Cerebellar nuclear complex (tissue), 1 donor: ENCODE data around the gene NIN.

Experiments
- DNase-seq, 2 experiments: peaks; one replicate each; lab custom pipeline; 2025; lab: John Stamatoyannopoulos, UW

NIN gene

GRCh38 chr14:50792634-50793068 lies 38.3 kb downstream of the NIN start:
- no peak for DNase-seq

DNA sequence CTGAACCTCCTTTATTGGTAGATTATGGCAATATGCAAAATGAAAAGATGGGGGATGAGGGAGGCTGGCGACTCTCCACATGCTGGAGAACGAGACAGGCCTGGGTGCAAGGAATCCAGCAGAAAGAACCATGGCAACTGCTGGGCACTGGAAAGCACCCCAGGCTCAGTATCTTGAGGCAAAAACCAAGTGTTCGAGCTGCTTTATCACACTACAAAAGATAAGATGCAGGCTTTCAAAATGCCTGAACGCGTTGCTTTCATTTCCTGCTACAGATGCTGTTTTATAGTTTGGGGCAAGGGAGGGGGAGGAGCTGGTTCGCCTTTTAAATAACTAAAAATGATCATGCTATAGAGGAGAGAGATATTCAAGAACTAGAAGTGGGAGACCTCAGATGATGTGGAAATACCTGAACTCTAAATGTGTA lies 38.9 kb downstream of the NIN start:
- no peak for DNase-seq

GRCh38 chr14:50791201-50791600 lies 39.8 kb downstream of the NIN start:
- no peak for DNase-seq

- no peak for DNase-seq
Measured at GRCh38 chr14:50790589-50790988, 40.4 kb downstream of the NIN start.

DNA sequence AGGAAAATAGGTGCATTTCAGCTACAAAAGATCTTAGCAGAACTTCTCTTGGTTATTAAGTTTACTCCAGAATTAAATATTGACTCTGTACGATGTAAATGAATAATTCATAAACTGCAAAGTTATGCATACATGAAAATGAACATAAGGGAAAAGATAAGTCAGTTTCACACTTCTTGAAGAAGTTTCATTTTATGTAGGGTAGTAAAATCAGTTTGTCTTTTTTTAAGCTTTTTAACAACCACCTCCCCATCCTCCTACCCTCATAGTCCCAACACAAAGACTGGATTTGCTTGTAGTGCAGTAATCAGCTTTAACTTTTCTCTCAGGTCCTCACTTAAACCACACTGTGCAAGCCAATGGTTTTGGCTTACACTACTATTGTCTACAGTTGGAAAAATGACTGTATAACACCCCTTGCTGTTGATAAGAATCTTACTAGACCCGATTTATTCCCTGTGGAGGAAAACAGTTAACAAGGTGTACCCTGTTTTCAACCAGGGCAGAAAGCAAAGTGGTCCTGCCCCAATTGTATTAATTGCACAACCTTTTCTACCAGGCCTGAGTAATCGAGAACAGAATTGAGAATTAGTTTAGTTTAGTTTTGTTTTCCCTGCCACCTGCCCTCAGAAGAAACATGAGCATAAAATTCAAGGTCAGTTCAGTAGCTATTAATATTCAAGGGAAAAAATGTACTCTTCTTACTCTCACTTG lies 44.1 kb downstream of the NIN start:
- DNase-seq, result no peak

DNA sequence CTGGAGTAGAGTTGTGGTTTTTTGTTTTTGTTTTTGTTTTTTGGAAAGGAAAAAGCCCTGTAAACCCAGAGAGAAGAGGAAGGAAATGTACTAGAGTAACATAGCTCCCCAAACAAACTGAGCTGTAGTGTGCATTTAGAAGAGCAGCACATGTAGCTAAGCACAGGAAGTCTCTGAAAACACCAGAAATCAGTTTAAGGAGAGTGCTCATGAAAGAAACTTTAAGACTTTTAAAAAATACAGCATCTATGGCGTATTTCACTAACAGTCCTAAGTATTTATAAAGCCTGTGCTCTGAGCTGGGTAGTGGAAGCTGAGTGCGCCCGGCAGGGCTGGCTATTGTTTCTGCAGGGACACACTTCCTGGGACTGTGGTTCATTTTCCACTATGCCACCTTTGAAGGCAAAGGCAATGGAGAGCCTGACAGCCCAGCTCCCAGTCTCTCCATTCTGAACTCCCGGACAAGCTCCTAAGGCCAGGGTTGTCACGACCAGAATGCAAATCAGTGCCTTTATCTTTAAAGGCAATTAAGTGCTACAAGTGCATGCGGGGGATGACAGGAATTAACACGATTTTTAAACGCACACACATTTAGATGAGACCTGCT lies 45.4 kb downstream of the NIN start:
- DNase-seq, result no peak

DNA sequence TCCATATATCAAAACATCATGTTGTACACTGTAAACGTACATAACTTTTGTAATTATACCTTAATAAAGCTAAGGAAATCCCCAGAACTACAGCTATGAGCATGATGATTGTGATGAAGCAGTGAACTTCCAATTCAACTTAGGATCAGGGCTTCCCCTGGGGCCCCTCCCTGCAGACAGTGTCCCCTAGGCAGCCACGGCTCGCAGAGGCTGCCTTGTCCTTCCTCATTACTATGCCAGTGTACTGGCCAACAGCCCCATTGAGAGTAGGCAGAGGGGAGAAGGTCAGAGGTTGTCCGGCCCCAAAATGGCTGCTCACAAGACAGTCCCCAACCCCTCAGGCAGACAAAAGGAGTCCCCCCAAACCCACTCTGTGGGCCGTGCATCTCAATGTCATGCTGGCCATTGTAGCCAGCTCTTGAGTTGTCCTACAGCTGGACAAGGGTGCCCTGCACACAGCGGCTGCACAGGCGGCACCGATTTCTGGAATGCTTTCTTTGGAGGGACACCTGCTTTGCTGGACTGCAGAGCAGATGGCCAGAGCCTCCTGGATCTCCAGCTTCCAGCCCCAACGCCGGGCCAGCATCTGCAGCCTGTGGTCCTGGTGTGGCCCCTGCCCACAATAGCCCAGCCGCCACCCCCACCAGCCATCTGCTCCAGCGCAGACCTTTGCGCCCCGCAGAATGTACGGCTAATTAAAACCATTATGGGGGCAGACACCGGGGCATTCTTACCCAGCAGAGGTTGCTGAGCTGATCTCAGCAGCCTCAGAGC lies 46.1 kb downstream of the NIN start:
- no peak for DNase-seq

GRCh38 chr14:50783563-50783962 lies 47.4 kb downstream of the NIN start:
- DNase-seq, result no peak

- DNase-seq, result no peak
Measured at GRCh38 chr14:50780393-50780792, 50.6 kb downstream of the NIN start.

DNA sequence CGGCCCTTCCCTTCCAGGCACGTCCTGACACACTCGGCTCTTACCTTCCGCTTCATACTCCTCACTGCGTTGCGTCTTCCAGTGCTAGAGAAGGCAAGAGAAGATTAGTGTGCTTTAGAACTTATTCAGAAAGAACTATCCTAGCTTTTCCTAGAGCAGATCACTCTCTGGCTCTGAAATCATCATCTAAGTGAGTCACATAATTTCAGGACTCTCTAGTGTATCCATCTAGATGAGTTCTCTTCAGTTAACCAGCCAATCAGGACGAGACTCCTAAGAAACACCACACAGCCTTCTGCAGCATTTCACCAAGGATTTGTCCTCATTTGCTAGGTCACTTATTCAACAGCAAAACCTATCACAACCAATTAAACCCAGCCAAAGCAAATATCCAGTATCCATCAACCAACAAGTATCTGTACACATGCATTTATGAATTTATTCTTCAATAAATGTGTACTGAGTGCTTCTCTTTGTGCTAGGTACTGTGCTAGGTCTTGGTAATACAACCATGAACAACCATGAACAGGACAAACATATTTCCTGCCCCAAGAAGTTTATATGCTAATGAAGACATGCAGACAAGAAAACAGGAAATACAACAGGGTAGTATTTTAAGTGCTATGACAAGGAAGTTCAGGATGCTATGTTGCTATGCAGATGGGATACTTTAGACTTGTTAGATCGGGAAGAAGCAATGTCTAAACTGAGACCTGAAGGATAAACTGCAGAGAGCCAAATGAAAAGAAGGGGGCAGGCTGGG lies 52.1 kb downstream of the NIN start:
- no peak for DNase-seq

DNA sequence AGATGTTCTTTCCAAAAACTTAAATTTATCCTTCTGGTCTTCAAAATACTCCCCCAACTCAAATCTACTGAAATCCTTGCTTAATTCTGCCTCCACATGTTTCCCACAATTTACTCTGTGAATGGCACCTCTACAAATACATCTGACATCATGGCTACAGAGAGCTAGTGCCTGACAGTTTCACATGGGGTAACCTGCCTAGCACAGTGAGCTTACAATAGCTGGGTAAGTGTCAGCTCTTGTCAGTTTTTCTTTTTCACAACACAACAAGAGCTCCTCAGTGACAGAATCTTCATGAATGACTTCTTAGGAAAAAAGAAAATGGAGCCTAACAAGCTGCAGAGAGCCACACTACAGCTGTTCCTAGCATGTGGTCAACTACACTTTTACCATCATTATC lies 54.4 kb downstream of the NIN start:
- DNase-seq, result no peak

GRCh38 chr14:50775357-50775756 lies 55.6 kb downstream of the NIN start:
- no peak for DNase-seq

DNA sequence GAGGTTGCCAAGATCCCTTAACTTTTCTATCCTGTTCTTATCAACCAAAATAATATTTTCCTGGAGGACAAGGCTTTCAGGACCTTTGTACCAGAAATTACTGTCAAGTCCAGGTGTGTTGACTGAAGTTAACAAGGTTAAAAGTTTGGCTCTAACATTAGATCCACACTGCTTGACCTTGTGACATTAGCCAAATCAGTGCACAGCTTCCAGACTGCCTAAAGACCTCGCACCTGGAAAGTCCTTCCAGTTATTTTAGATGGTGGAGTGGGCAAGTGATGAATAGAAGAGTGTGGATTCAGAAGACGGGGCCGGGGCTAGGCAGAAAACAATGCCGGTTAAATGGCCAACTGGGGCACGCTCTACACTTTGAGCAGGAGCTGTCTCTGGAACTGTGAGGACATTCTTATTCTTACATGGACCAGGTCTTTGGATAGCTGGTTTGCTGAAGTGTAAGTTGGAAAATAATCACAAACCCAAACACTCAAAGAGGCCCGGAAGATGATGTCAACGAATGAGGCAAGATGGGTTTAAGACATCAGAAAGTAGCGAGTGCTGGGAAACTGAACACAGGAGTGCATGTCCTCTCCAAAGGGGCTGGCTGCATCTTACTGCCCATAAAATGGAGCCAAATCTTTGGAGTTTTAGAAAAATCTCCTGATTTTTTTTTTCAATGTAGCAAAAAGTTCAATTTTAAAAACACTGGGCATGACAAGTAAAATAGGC lies 56.3 kb downstream of the NIN start:
- DNase-seq, result no peak

DNA sequence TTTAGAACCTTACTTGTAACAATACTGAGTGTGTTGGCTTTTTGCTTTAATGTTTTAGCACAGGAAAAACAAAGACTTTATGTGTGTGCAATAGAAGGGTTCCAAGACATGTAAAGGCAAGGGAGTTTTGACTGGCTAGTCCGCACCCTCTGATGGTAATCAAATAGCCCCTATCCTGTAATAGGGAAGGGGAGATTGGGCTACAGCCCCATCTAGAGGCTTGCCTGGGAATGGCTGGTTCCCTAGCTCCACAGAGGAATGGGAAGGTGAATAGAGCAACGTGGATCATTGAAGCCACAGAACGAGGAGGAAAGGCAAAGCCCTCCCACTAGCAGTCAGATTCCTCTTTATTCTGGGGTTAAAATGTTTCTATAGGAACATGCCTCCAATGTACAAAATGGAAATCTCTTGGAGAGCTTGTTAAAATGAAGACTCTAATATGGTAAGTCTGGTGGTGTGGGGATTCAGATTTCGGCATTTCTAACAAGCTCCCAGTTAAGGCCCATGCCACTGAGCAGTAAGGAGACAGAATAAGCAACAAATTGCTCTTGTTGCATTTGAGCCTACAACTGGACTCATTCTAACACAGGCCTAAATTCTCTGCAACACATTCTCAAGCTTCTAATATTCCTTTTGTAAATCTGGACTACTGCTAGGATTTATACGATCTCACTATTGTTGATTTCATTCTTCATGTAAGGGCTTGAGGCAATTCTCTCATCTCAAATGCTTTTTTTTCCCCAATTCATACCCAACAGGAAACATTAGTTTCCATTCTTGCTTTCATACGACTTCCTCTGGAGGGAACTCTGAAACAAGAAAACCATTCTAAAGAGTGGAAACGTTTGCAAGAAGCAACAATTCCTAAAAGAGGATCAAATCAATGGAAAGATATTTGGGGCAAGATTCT lies 57.1 kb downstream of the NIN start:
- DNase-seq, result no peak

DNA sequence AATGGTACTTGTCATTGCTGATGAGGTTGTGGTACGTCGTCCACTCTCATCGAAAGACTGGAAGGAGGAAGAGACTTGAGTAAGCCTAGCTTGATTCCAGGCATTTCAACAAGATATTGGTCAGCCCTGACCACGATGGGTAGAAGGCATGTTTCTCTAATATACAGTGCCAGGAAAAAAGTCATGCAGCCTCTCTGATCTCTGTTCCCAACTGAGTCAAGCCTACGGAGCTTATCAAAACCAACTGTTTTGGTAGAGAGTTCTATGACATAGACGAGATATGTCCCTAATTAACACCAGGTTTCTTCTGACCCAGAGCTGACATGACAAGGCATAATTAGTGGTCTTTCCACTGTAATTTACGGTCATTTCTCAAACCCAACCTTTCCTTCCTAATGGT lies 58.5 kb downstream of the NIN start:
- no peak for DNase-seq

- no peak for DNase-seq
Measured at GRCh38 chr14:50770586-50770985, 60.4 kb downstream of the NIN start.

DNA sequence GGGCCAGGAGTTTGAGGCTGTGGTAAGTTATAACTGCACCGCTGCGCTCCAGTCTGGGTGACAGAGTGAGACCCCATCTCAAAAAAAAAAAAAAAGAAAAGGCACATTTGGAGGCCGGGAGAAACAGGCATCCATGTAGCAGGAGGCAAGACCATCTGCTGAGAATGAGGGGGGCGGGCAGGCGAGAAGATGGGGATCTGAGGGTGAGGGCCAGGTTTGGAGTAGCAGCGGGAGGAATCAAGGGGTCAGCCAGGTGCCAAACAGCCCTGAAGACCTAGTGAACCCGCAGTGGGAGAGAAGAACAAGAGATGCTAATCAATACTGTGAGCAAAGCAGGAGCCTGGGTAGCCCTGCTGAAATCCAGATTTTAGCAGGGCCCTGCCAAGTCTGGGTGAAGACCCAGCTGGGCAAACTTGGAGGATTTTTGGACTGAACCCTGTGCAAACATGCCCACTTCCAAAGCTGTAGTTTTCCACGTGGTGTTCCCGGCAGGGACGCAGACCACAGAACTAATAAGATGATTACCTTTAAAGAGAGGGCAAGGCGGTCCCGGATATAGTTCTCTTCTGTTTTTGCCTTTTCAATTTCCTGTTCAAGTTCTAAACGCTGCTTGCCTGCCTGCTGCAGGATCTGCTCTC lies 61.0 kb downstream of the NIN start:
- no peak for DNase-seq

DNA sequence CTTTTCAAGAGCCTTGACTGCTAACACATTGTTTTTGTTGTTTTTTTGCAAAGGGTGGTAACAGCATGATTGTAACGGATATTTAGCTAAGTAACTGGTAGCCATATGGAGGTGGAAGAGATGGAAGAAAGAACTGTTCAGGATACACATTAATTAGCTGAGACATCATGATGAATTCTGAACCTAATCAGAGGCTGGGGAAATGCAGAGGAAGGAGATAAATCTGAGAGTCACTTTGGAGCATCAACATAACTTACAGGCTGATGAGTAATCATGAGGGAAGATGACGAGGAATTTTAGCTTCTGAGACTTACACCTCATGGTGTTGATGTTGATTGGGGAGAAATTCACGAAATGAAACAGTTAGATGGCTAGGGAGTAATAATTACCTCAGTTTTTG lies 62.3 kb downstream of the NIN start:
- no peak for DNase-seq

DNA sequence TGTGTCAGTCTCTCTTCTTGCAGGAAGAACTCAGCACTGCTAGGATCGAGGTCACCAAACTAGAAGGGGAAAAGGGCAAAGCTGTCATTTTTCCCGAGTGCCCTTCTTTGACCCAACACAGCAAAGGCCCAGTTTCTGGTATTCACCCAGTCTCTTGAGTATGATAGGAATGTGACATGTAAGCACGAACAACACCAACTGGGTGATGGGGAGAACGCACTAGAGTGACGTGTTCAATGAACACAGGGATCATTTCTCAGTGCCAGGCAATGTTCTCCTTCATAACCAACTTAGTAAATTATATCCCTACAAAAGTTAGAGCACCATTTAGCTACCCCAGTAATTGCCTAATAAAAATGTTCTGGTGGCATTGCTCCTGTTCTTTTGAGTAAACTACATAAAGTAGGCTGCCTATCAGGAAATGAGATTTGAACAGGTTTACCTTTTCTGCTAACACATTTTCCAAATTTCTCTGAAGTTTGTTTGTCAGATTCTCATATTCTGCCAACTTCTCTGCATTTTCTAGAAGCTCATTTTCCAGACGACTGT lies 64.5 kb downstream of the NIN start:
- no peak for DNase-seq
